T-cell (primary cell): Measurements from ENCODE around the gene PGAP6. TPM values are rescaled to one million over a fixed set of nuclear protein-coding genes. Genes with fewer than 3 reads are reported as not detected.
A peak's percentile ranks its signal among the peaks of the same experiment; 100 is the strongest.

Source experiments
- ATAC-seq, 4 experiments: fragments of 200-7000 bp in 3 of 4; fragments of 150-1000 bp in 1 of 4; cut with Tn5 transposase; replicated peaks in 1 of 4; 1 replicate in 3 of 4; 2 replicates in 1 of 4; pipeline ENCODE4 v1.10.0; 2021; ENCODE audit warnings: moderate library complexity in 3 of 4, mild to moderate bottlenecking in 2 of 4, moderate number of reproducible peaks in 1 of 4
- CTCF ChIA-PET, 2 donors: fragments of 300-600 bp; sonication (Branson Sonifier 250); formaldehyde crosslinking; loops; one replicate each; lab custom pipeline; 2022; ENCODE audit warnings: antibody characterized with exemption in 2 of 2; lab: Charles Lee
- POLR2A ChIA-PET, 2 donors: fragments of 300-600 bp; sonication (Branson Sonifier 250); formaldehyde crosslinking; loops; one replicate each; lab custom pipeline; 2022; ENCODE audit warnings: antibody characterized with exemption in 2 of 2; lab: Charles Lee
- DNase-seq, 35 experiments: peaks; one replicate each; pipeline versions ENCODE4 v3.0.0 to v3.0.0-alpha.2; 2013 to 2023
- H3K27ac ChIP-seq: one replicate; pipeline ENCODE4 v1.5.1; 2013; ENCODE audit warnings: low read length
- H3K27me3 ChIP-seq, 2 experiments: replicated peaks in 1 of 2; 1 replicate in 1 of 2; 2 replicates in 1 of 2; pipeline versions ENCODE4 v1.6.1 to v1.7.0; 2013; ENCODE audit warnings: low read length in 1 of 2, mixed read lengths in 1 of 2; ENCODE audit not compliant: control insufficient read depth in 2 of 2, insufficient read depth in 2 of 2; ENCODE audit errors: extremely low read depth in 1 of 2
- H3K36me3 ChIP-seq, 2 donors: 1 replicate in 1 of 2; 2 replicates in 1 of 2; pipeline versions ENCODE4 v1.6.1 to v1.7.0; 2013; ENCODE audit warnings: low read length in 1 of 2; ENCODE audit not compliant: control insufficient read depth in 2 of 2, insufficient read depth in 1 of 2; ENCODE audit errors: extremely low read depth in 1 of 2
- H3K4me1 ChIP-seq, 2 experiments: 1 replicate in 1 of 2; 2 replicates in 1 of 2; pipeline versions ENCODE4 v1.6.1 to v1.7.0; 2013; ENCODE audit warnings: low read length in 2 of 2, mixed read lengths in 1 of 2; ENCODE audit not compliant: insufficient read depth in 2 of 2, control insufficient read depth in 1 of 2; ENCODE audit errors: extremely low read depth in 1 of 2
- H3K4me3 ChIP-seq, 2 donors: 1 replicate in 1 of 2; 2 replicates in 1 of 2; pipeline versions ENCODE4 v1.5.1 to v1.7.0; 2013; ENCODE audit warnings: mild to moderate bottlenecking in 2 of 2, low read length in 1 of 2, moderate library complexity in 1 of 2; ENCODE audit not compliant: control insufficient read depth in 1 of 2; ENCODE audit errors: extremely low read depth in 1 of 2
- H3K9me3 ChIP-seq: 2 replicates; pipeline ENCODE4 v1.7.0; 2013
- H3K27ac Mint-ChIP-seq, 2 donors: one replicate each; pipeline ENCODE4 v1.8.0; 2020 to 2021; ENCODE audit warnings: mild to moderate bottlenecking in 2 of 2, mixed read lengths in 2 of 2
- H3K27me3 Mint-ChIP-seq, 2 donors: one replicate each; pipeline ENCODE4 v1.8.0; 2021 to 2022; ENCODE audit warnings: mixed read lengths in 2 of 2
- H3K36me3 Mint-ChIP-seq: one replicate; pipeline ENCODE4 v1.8.0; 2021; ENCODE audit warnings: mixed read lengths
- H3K4me1 Mint-ChIP-seq, 3 donors: one replicate each; pipeline ENCODE4 v1.8.0; 2020 to 2022; ENCODE audit warnings: mixed read lengths in 3 of 3, mild to moderate bottlenecking in 1 of 3
- H3K4me3 Mint-ChIP-seq, 3 donors: one replicate each; pipeline ENCODE4 v1.8.0; 2020 to 2022; ENCODE audit warnings: mild to moderate bottlenecking in 3 of 3, mixed read lengths in 3 of 3, moderate library complexity in 3 of 3
- H3K9me3 Mint-ChIP-seq, 3 donors: one replicate each; pipeline ENCODE4 v1.8.0; 2020 to 2022; ENCODE audit warnings: mixed read lengths in 3 of 3
- WGBS: methylation state at CpG from one replicate; pipeline ENCODE4 v1.1.5; 2013; ENCODE audit warnings: missing lambda C conversion rate; ENCODE audit not compliant: insufficient coverage; 5-methylcytosine and 5-hydroxymethylcytosine counted together
- total RNA-seq, 35 experiments: library from RNA in 6 of 35; stranded (reverse) in 6 of 35; fragments of 120-200 nt in 1 of 35; gene quantifications; one replicate each; pipeline versions ENCODE4 v1.2.1 to v1.2.4 and lab custom pipeline; 2013 to 2026

PGAP6 gene
- total RNA-seq, 5 donors from 2014 or later (not counting 1 experiment from before 2014, with no cell fraction given), result 34.9 to 143 (median 122) TPM

DNA sequence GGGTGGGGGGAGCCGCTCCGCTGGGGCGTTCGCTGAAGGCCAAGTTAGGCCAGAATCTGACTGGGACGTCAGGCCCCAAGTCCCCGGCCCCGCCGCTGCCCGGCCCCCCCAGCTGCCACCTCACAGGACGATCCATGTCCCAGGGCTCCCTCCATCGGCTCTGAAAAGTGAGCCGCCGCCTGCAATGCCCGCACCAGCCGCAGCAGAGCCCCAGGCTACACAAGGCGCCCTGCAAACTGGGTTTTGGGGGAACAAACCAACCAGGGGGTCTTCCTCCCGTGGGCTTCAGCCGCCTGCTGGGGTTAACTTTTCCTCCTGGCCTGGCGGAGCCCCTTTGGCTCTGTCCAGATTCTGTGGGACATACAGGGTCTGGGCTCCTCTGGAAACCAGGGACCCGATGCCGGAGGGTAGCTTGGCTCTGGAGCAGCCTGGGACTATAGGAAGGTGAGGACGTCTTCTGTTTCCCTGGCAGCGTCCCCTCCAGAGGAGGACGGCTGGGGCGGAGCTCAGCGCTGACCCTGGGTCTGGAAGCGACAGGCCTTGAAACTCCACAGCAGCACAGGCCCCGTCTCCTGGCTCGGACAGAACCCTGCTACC is 16.1 kb upstream of the PGAP6 start:
- Mint-ChIP-seq H3K9me3 (no peaks in the 10 kb centered on the region), H3K4me1 (peaks cover 23 to 35% (median 25%) of the 10 kb centered on the region in 3 donors), H3K4me3 (peak overlapping the region; percentile 68 to 87 (median 76)), H3K27ac (peak overlapping the region; percentile 70 to 79), H3K36me3 (no peaks in the 10 kb centered on the region), H3K27me3 (peaks cover 0 to 2% of the 10 kb centered on the region in 2 donors)
- CTCF ChIA-PET, result no interaction called here
- 83% methylated on average over 19 of the region's 29 CpGs for WGBS
- H3K4me1 ChIP-seq, result peaks cover 0 to 30% of the 10 kb centered on the region in 2 experiments
- no peaks in the 10 kb centered on the region for H3K9me3 ChIP-seq
- H3K36me3 ChIP-seq, result peaks cover 0 to 6% of the 10 kb centered on the region in 2 donors
- H3K27ac ChIP-seq, result no peak overlapping the region
- POLR2A ChIA-PET, result no interaction called here
- ATAC-seq, result no peak
- H3K4me3 ChIP-seq, result no peak overlapping the region
- peaks cover 0 to 3% of the 10 kb centered on the region in 2 experiments for H3K27me3 ChIP-seq
- DNase-seq, result peak in 12 of 35 experiments; percentile 21 to 56 (median 40)

DNA sequence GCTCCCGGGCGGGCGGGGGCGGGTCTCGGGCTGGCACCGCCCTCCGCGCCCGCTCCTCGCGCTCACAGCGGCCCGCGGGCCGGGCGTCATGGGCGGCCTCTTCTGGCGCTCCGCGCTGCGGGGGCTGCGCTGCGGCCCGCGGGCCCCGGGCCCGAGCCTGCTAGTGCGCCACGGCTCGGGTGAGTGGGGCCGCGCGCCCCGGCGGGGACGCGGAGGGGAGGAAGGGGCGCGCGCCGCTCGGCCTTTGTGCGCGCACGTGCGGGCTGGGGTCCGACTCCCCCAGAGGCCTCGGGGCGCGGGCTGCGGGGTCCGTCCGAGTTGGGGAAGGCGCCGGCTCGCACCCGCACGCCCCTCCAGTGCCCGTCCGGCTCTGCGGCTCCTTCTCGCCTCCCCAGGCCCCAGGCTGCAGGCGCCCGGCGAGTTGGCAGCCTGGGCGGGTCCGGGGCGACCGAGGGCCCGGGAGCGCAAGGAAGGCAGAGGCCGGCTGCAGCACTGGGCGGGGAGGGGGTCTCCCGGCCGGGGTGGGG is 15.4 kb upstream of the PGAP6 start, which contains the start of gene NME4:
Gene NME4 (plus strand): TSS at position 65 of the 527 bp plus-strand sequence. CDS start 24 bp downstream, at position 89.
- Mint-ChIP-seq H3K27ac (peak within 1 kb of the TSS; percentile 86 to 87), H3K36me3 (no peaks in the 10 kb centered on the region), H3K9me3 (no peaks in the 10 kb centered on the region), H3K4me1 (peaks cover 23 to 40% (median 30%) of the 10 kb centered on the region in 3 donors), H3K27me3 (peaks cover 0 to 2% of the 10 kb centered on the region in 2 donors), H3K4me3 (peak within 1 kb of the TSS; percentile 78 to 87 (median 86))
- Histone ChIP-seq H3K27me3 (peaks cover 0 to 3% of the 10 kb centered on the region in 2 experiments), H3K9me3 (no peaks in the 10 kb centered on the region), H3K27ac (no peak within 1 kb of the TSS), H3K36me3 (peaks cover 0 to 6% of the 10 kb centered on the region in 2 donors), H3K4me1 (peaks cover 0 to 33% of the 10 kb centered on the region in 2 experiments), H3K4me3 (peak within 1 kb of the TSS; percentile 46 to 74)
- WGBS, result 0% methylated on average over 48 of the region's 75 CpGs
- DNase-seq (peak in 6 of 35 experiments; percentile 19 to 55 (median 28)), ATAC-seq (peak in 3 of 4 experiments; percentile 7 to 23 (median 14))
- POLR2A ChIA-PET, result no interaction called here
- CTCF ChIA-PET, result no interaction called here

DNA sequence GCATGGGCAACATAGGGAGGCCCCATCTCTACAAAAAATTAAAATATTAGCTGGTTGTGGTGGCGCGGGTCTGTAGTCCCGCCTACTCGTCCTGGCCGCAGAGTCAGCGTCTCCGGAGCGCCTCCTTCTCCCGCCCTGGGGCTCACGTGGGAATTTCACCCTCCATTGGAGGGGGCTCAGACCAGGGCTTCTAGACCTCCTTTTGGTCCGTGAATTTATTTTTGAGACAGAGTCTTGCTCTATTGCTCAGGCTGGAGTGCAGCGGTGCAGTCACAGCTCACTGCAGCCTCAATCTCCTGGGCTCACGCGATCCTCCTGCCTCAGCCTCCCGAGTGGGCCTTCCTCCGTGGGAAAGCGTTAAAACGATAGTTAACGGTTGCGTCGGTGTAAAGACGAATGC is 14.8 kb upstream of the PGAP6 start:
- Mint-ChIP-seq H3K27ac (peak overlapping the region; percentile 86 to 87), H3K36me3 (no peaks in the 10 kb centered on the region), H3K9me3 (no peaks in the 10 kb centered on the region), H3K27me3 (peaks cover 0 to 2% of the 10 kb centered on the region in 2 donors), H3K4me3 (peak overlapping the region; percentile 78 to 86 (median 82)), H3K4me1 (peaks cover 23 to 46% (median 36%) of the 10 kb centered on the region in 3 donors)
- H3K27me3 ChIP-seq, result peaks cover 0 to 3% of the 10 kb centered on the region in 2 experiments
- CTCF ChIA-PET, result no interaction called here
- no peaks in the 10 kb centered on the region for H3K9me3 ChIP-seq
- ATAC-seq (no peak), DNase-seq (peak in 3 of 35 experiments; percentile 6 to 27 (median 26))
- WGBS, result 9% methylated on average over 19 of the region's 22 CpGs
- H3K27ac ChIP-seq, result no peak overlapping the region
- peak overlapping the region; percentile 46 to 74 for H3K4me3 ChIP-seq
- H3K4me1 ChIP-seq, result peaks cover 0 to 37% of the 10 kb centered on the region in 2 experiments
- POLR2A ChIA-PET, result no interaction called here
- H3K36me3 ChIP-seq, result peaks cover 0 to 6% of the 10 kb centered on the region in 2 donors

- peaks cover 23 to 47% (median 36%) of the 10 kb centered on the region in 3 donors for H3K4me1 Mint-ChIP-seq
- no peak for DNase-seq
- ChIA-PET CTCF (no interaction called here), POLR2A (no interaction called here)
- peaks cover 0 to 40% of the 10 kb centered on the region in 2 experiments for H3K4me1 ChIP-seq
- peaks cover 0 to 3% of the 10 kb centered on the region in 2 experiments for H3K27me3 ChIP-seq
- ATAC-seq, result no peak
- H3K9me3 ChIP-seq, result no peaks in the 10 kb centered on the region
- H3K9me3 Mint-ChIP-seq, result no peaks in the 10 kb centered on the region
- H3K4me3 Mint-ChIP-seq, result peak overlapping the region; percentile 78 to 86 (median 82)
- peaks cover 0 to 6% of the 10 kb centered on the region in 2 donors for H3K36me3 ChIP-seq
- peak overlapping the region in 1 of 2 donors; percentile 87 for H3K27ac Mint-ChIP-seq
- H3K27ac ChIP-seq, result no peak overlapping the region
- H3K36me3 Mint-ChIP-seq, result no peaks in the 10 kb centered on the region
- WGBS, result no CpG with 5 or more reads among the region's 3 CpGs
- peaks cover 0 to 2% of the 10 kb centered on the region in 2 donors for H3K27me3 Mint-ChIP-seq
- peak overlapping the region in 1 of 2 donors; percentile 46 for H3K4me3 ChIP-seq
These were observed 14.4 kb upstream of the PGAP6 start for GRCh38 chr16:396199-396598.

DNA sequence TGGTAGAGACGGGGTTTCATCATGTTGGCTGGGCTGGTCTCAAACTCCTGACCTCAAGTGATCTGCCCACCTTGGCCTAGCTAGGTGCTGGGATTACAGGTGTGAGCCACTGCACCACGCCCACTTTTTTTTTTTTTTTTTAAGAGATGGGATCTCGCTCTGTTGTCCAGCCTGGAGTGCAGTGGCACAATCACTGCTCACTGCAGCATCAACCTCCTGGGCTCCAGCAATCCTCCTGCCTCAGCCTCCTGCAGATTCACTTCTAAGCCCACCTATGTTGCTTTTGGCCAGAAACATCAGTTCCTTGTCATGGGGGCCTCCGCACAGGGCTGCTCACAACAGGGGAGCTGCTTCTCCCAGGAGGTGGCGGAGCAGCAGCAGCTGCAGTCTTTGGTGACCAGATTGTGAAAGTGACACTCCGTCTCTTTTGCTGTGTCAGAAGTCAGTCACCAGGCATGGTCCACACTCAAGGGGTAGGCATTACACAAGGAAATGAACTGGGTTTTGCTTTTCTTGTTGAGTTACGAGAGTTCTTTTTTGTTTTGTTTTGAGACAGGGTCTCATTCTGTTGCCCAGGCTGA is 10.8 kb upstream of the PGAP6 start:
- peak overlapping the region; percentile 70 to 72 for H3K27ac Mint-ChIP-seq
- H3K27me3 ChIP-seq, result peaks cover 0 to 3% of the 10 kb centered on the region in 2 experiments
- WGBS, result 83% methylated on average over 4 of the region's 7 CpGs
- ATAC-seq, result peak in 1 of 4 experiments; percentile 27
- H3K36me3 ChIP-seq, result no peaks in the 10 kb centered on the region
- no peak overlapping the region for H3K4me3 Mint-ChIP-seq
- H3K36me3 Mint-ChIP-seq, result no peaks in the 10 kb centered on the region
- H3K9me3 ChIP-seq, result no peaks in the 10 kb centered on the region
- H3K4me3 ChIP-seq, result no peak overlapping the region
- H3K27ac ChIP-seq, result peak overlapping the region; percentile 41
- H3K9me3 Mint-ChIP-seq, result no peaks in the 10 kb centered on the region
- ChIA-PET POLR2A (no interaction called here), CTCF (interaction anchor here in 1 of 2 donors (0.7 to 1.3 kb wide), 2 partner anchors 10 to 184 kb away, joined by 3 to 6 read pairs; no protein-coding TSS in a partner anchor)
- DNase-seq, result peak in 4 of 35 experiments; percentile 30 to 48 (median 38)
- H3K4me1 Mint-ChIP-seq, result peaks cover 8 to 24% (median 23%) of the 10 kb centered on the region in 3 donors
- H3K27me3 Mint-ChIP-seq, result peaks cover 0 to 2% of the 10 kb centered on the region in 2 donors
- H3K4me1 ChIP-seq, result peaks cover 0 to 21% of the 10 kb centered on the region in 2 experiments

GRCh38 chr16:391885-392335 is 10.1 kb upstream of the PGAP6 start:
- POLR2A ChIA-PET, result no interaction called here
- H3K27ac Mint-ChIP-seq, result peak overlapping the region; percentile 70 to 72
- peak overlapping the region; percentile 41 for H3K27ac ChIP-seq

More at GRCh38 chr16:391885-392335, 10.1 kb upstream of the PGAP6 start:
- CTCF ChIA-PET, result interaction anchor here in 1 of 2 donors (1.3 kb wide), 1 partner anchor 9 kb away, joined by 3 read pairs; no protein-coding TSS in a partner anchor
- no peak overlapping the region for H3K4me3 ChIP-seq
- no peaks in the 10 kb centered on the region for H3K36me3 Mint-ChIP-seq
- no peaks in the 10 kb centered on the region for H3K36me3 ChIP-seq
- H3K9me3 Mint-ChIP-seq, result no peaks in the 10 kb centered on the region
- no peaks in the 10 kb centered on the region for H3K9me3 ChIP-seq
- H3K4me3 Mint-ChIP-seq, result no peak overlapping the region
- peaks cover 0 to 21% of the 10 kb centered on the region in 2 experiments for H3K4me1 ChIP-seq
- H3K27me3 Mint-ChIP-seq, result peaks cover 0 to 2% of the 10 kb centered on the region in 2 donors
- DNase-seq (peak; percentile 44 to 83 (median 69)), ATAC-seq (peak; percentile 81 to 86 (median 81))
- peaks cover 8 to 24% (median 23%) of the 10 kb centered on the region in 3 donors for H3K4me1 Mint-ChIP-seq
- H3K27me3 ChIP-seq, result peaks cover 0 to 3% of the 10 kb centered on the region in 2 experiments
- WGBS, result 56% methylated on average over 5 of the region's 7 CpGs
